ENCODE data around the gene FN1.

GRCh38 chr2:215360596-215360995, 75.3 kb downstream of the FN1 start:
- no peak for TF ChIP-seq POLR2AphosphoS5 (IDR thresholded peaks at IDR 0.05; ENCODE audit: low read depth, low read length)
- TF ChIP-seq POLR2A (IDR thresholded peaks at IDR 0.05; ENCODE audit: low read depth, low read length), result no peak

All from GM12891 (cell line).